Astrocyte of the hippocampus (primary cell): ENCODE results near the gene TMEM256.
A peak's percentile ranks its signal among the peaks of the same experiment; 100 is the strongest.

ENCODE experiments used
- DNase-seq: peaks from one replicate; pipeline ENCODE4 v3.0.0; 2011; ENCODE audit warnings: low read depth, low spot score

TMEM256 gene

GRCh38 chr17:7408252-7408727, 4.4 kb upstream of the TMEM256 start:
- no peak for DNase-seq

- DNase-seq, result no peak
Measured at GRCh38 chr17:7407485-7408251, 3.8 kb upstream of the TMEM256 start, which contains the start of gene NLGN2. Gene NLGN2 (plus strand): TSS chr17:7407845. CDS start chr17:7408256, 411 bp downstream.

- no peak for DNase-seq
Measured at GRCh38 chr17:7407082-7407481, 3.2 kb upstream of the TMEM256 start.

GRCh38 chr17:7406235-7406825, 2.4 kb upstream of the TMEM256 start:
- peak; percentile 27 for DNase-seq

GRCh38 chr17:7405350-7406234, 1.7 kb upstream of the TMEM256 start:
- peak; percentile 42 for DNase-seq

- no peak for DNase-seq
Measured at GRCh38 chr17:7404737-7405349, 946 bp upstream of the TMEM256 start.

GRCh38 chr17:7403727-7403976, 245 bp downstream of the TMEM256 start:
- DNase-seq, result no peak

- DNase-seq, result no peak
Measured at GRCh38 chr17:7403043-7403726, 712 bp downstream of the TMEM256 start.

GRCh38 chr17:7398612-7399011, 5.3 kb downstream of the TMEM256 start:
- DNase-seq, result no peak

- DNase-seq, result no peak
Measured at GRCh38 chr17:7396147-7396546, 7.8 kb downstream of the TMEM256 start.

GRCh38 chr17:7394452-7395191, 9.3 kb downstream of the TMEM256 start, which contains the start of gene PLSCR3:
Gene PLSCR3 (minus strand): TSS chr17:7394525. CDS start chr17:7394110, 415 bp downstream.
- DNase-seq, result peak; percentile 94

- peak; percentile 39 for DNase-seq
Measured at GRCh38 chr17:7393613-7394451, 10.1 kb downstream of the TMEM256 start.

- DNase-seq, result no peak
Measured at GRCh38 chr17:7392696-7393612, 10.9 kb downstream of the TMEM256 start.

GRCh38 chr17:7391307-7391706, 12.6 kb downstream of the TMEM256 start:
- DNase-seq, result no peak

GRCh38 chr17:7389924-7390910, 13.7 kb downstream of the TMEM256 start:
- DNase-seq, result no peak

- DNase-seq, result no peak
Measured at GRCh38 chr17:7388856-7389255, 15.0 kb downstream of the TMEM256 start.

- DNase-seq, result no peak
Measured at GRCh38 chr17:7384489-7385081, 19.3 kb downstream of the TMEM256 start.
